Spinal cord (tissue), 10 donors: ENCODE data around the gene LRRC31. TPM values are rescaled to one million over a fixed set of nuclear protein-coding genes. Genes with fewer than 3 reads are reported as not detected.
A peak's percentile ranks its signal among the peaks of the same experiment; 100 is the strongest.

Experiments used
- DNase-seq, 6 donors: peaks; one replicate each; pipeline versions ENCODE4 v3.0.0 to v3.0.0-alpha.2; 2013 to 2015; ENCODE audit warnings: low spot score in 6 of 6, low read depth in 4 of 6
- H3K27ac ChIP-seq: one replicate; pipeline ENCODE4 v1.5.1; 2013; ENCODE audit warnings: low read depth, low read length, control low read depth
- H3K27me3 ChIP-seq: one replicate; pipeline ENCODE4 v1.6.1; 2013; ENCODE audit warnings: low read length; ENCODE audit not compliant: control insufficient read depth, insufficient read depth
- H3K36me3 ChIP-seq: one replicate; pipeline ENCODE4 v1.6.1; 2013; ENCODE audit warnings: low read length; ENCODE audit not compliant: control insufficient read depth, insufficient read depth
- H3K4me1 ChIP-seq: one replicate; pipeline ENCODE4 v1.6.1; 2013; ENCODE audit warnings: low read length; ENCODE audit not compliant: control insufficient read depth, insufficient read depth
- H3K4me3 ChIP-seq: one replicate; pipeline ENCODE4 v1.5.1; 2013; ENCODE audit warnings: low read depth, low read length, control low read depth
- H3K9me3 ChIP-seq: one replicate; pipeline ENCODE4 v1.6.1; 2013; ENCODE audit warnings: low read length; ENCODE audit not compliant: control insufficient read depth, insufficient read depth
- WGBS: methylation state at CpG from one replicate; pipeline ENCODE4 v1.1.5; 2013; ENCODE audit warnings: missing lambda C conversion rate; ENCODE audit not compliant: insufficient coverage; 5-methylcytosine and 5-hydroxymethylcytosine counted together
- polyA plus RNA-seq, 2 donors: library from polyadenylated mRNA; unstranded; fragments of 120-200 nt; gene quantifications; one replicate each; pipeline ENCODE4 v1.2.1, GENCODE V29; 2013; ENCODE audit not compliant: insufficient read length in 2 of 2
- total RNA-seq, 2 donors: library from RNA; depleted of rRNA in 1 of 2; stranded (reverse); fragments of 120-200 nt in 1 of 2; fragments of >200 nt in 1 of 2; gene quantifications; one replicate each; pipeline versions ENCODE4 v1.2.3 to v1.2.4, GENCODE V29; 2013 to 2014
- donor health status: healthy.

Gene LRRC31
- total and polyA plus RNA-seq, 4 donors, result 0.50 to 1.4 (median 0.69) TPM; not detected in 1

DNA sequence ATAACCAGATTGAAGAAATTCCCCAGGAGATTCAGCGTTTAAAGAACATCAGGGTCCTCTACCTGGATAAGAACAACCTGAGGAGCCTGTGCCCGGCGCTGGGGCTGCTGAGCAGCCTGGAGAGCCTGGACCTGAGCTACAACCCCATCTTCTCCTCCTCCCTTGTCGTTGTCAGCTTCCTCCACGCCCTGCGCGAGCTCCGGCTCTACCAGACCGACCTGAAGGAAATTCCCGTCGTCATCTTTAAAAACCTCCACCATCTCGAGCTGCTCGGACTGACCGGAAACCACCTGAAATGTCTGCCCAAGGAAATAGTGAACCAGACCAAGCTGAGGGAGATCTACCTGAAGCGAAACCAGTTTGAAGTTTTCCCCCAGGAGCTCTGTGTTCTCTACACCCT, 47.6 kb downstream of the LRRC31 start:
- Histone ChIP-seq H3K36me3 (no peaks in the 10 kb centered on the region), H3K4me1 (no peaks in the 10 kb centered on the region), H3K4me3 (no peak overlapping the region), H3K27ac (no peak overlapping the region), H3K9me3 (no peaks in the 10 kb centered on the region), H3K27me3 (no peaks in the 10 kb centered on the region)
- WGBS, result 94% methylated on average over 15 of the region's 15 CpGs
- no peak for DNase-seq

GRCh38 chr3:169818316-169818715, 51.4 kb downstream of the LRRC31 start:
- no peak overlapping the region for H3K4me3 ChIP-seq
- WGBS, result no CpG with 5 or more reads among the region's 2 CpGs

DNA sequence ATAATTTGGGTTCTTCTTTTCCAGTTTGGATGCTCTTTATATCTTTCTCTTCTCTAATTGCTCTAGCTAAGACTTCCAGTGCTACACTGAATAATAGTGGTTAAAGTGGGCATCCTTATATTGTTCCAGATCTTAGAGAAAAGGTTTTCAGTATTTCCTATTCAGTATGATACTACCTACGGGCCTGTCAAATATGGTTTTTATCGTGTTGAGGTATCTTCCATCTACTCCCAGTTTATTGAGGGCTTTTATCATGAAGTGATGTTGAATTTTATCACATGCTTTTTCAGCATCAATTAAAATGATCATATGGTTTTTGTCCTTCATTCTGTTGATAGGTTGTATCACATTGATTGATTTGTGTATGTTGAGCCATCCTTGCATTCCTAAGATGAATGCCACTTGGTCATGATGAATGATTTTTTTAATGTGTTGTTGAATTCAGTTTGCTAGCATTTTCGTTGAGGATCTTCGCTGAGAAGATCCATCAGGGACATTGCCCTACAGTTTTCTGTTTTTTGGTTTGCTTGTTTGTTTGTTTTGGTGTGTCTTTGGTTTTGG, 54.1 kb downstream of the LRRC31 start:
- Histone ChIP-seq H3K9me3 (peaks cover 5% of the 10 kb centered on the region), H3K27ac (no peak overlapping the region), H3K27me3 (no peaks in the 10 kb centered on the region), H3K4me3 (no peak overlapping the region), H3K36me3 (no peaks in the 10 kb centered on the region), H3K4me1 (peaks cover 10% of the 10 kb centered on the region)
- 83% methylated on average over 1 of the region's 4 CpGs for WGBS
- no peak for DNase-seq

More at GRCh38 chr3:169818316-169818715, 51.4 kb downstream of the LRRC31 start:
- Histone ChIP-seq H3K27ac (no peak overlapping the region), H3K36me3 (no peaks in the 10 kb centered on the region), H3K4me1 (no peaks in the 10 kb centered on the region), H3K9me3 (peaks cover 5% of the 10 kb centered on the region), H3K27me3 (no peaks in the 10 kb centered on the region)
- no peak for DNase-seq

DNA sequence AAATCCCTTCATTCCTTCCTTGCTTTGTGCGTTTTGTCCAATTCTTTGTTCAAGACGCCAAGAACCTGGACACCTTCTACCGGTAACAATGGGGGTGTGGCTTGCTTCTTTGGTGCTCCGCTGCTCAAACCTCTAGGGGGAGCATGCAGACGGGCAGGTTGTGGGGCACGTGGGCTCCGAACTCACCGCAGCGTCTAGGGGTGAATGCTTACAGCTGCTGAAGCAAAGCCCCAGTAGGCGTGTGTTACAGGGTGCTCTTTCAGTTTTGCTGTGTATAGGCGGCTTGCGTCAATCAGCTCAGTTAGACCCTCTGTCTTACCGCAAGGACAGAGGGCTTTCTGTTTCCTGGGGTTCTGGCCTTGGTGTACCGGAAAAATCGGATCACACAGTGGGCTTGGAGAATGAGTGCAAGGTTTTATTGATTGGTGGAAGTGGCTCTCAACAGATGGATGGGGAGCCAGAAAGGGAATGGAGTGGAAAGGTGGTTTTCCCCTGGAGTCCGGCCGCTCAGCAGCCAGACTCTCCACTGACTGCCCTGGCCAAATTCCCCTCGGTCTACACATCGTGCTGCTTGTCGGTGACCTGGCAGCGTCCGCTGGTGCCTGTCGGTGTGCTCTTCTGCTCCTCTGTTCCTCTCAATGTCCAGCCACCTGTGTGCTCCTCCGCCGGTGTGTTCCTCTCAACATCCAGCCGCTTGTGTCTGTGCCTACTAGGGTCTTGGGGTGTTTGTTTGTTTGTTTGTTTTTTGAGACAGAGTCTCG, 55.8 kb downstream of the LRRC31 start:
- WGBS, result 62% methylated on average over 18 of the region's 27 CpGs
- peak in 2 of 6 donors; percentile 9 to 27 for DNase-seq

GRCh38 chr3:169813278-169813677, 56.5 kb downstream of the LRRC31 start:
- 22% methylated on average over 1 of the region's 8 CpGs for WGBS
- no peaks in the 10 kb centered on the region for H3K36me3 ChIP-seq
- peak overlapping the region; percentile 35 for H3K27ac ChIP-seq

More for the DNA sequence above, 55.8 kb downstream of the LRRC31 start:
- Histone ChIP-seq H3K27me3 (no peaks in the 10 kb centered on the region), H3K9me3 (peaks cover 5% of the 10 kb centered on the region), H3K4me3 (peak overlapping the region; percentile 21), H3K36me3 (no peaks in the 10 kb centered on the region), H3K27ac (no peak overlapping the region), H3K4me1 (peaks cover 10% of the 10 kb centered on the region)

GRCh38 chr3:169812332-169813235, 57.2 kb downstream of the LRRC31 start, which contains the start of the genes LRRC34 and LRRIQ4:
TSS of gene LRRC34 (minus strand) at chr3:169812904. CDS start at chr3:169812548, 356 bp downstream.
TSS of gene LRRIQ4 (plus strand) at chr3:169812870. CDS start at chr3:169821922, 9,052 bp downstream.
- H3K4me1 ChIP-seq, result peaks cover 10% of the 10 kb centered on the region
- H3K27ac ChIP-seq, result peak within 1 kb of the TSS; percentile 87
- H3K27me3 ChIP-seq, result no peaks in the 10 kb centered on the region
- DNase-seq, result peak; percentile 38 to 92 (median 58)
- 3% methylated on average over 55 of the region's 56 CpGs for WGBS
- H3K36me3 ChIP-seq, result no peaks in the 10 kb centered on the region
- H3K9me3 ChIP-seq, result peaks cover 5% of the 10 kb centered on the region
- H3K4me3 ChIP-seq, result peak within 1 kb of the TSS; percentile 68

More at GRCh38 chr3:169813278-169813677, 56.5 kb downstream of the LRRC31 start:
- Histone ChIP-seq H3K9me3 (peaks cover 5% of the 10 kb centered on the region), H3K4me3 (peak overlapping the region; percentile 21), H3K4me1 (peaks cover 10% of the 10 kb centered on the region), H3K27me3 (no peaks in the 10 kb centered on the region)
- DNase-seq, result peak in 1 of 6 donors; percentile 7

- 6% methylated on average over 22 of the region's 29 CpGs for WGBS
- Histone ChIP-seq H3K9me3 (peaks cover 5% of the 10 kb centered on the region), H3K36me3 (no peaks in the 10 kb centered on the region), H3K4me3 (peak overlapping the region; percentile 68), H3K27ac (peak overlapping the region; percentile 87), H3K27me3 (no peaks in the 10 kb centered on the region), H3K4me1 (peaks cover 10% of the 10 kb centered on the region)
- DNase-seq, result peak; percentile 15 to 77 (median 28)
Observed at GRCh38 chr3:169811631-169812331, 58.0 kb downstream of the LRRC31 start.

DNA sequence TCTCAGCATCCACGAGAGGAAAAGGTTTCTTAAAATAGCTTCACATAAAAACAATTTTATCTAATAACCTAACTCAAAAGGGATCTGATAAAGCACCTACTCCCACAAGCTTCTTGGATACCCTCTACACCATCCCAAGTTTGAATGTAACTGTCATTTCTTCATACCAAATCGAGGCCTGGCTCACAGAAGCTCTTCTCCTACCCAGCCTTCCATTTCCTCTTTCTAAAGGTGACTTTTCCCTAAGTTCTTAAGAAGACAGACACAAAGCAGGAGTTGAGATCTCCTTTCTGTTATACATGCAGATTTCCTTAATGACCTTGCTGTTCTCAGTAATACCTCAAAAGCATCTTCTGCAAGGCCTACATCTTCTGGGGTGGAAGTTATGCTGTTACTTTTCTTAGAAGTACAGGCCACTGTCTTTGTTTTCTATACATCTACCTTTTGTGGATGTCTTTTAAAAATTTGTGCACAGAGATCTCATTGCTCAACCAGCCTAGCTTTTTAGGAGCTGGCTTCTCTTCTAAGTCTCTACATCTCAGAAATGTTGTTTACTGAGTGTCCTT, 60.4 kb downstream of the LRRC31 start:
- no peak for DNase-seq
- no peaks in the 10 kb centered on the region for H3K36me3 ChIP-seq
- no peak overlapping the region for H3K4me3 ChIP-seq
- H3K27me3 ChIP-seq, result no peaks in the 10 kb centered on the region
- peaks cover 10% of the 10 kb centered on the region for H3K4me1 ChIP-seq
- 56% methylated on average over 1 of the region's 2 CpGs for WGBS
- H3K27ac ChIP-seq, result no peak overlapping the region
- H3K9me3 ChIP-seq, result no peaks in the 10 kb centered on the region
